Right lobe of liver (tissue), 6 donors: ENCODE data around the gene NF1. TPM values are rescaled to one million over a fixed set of nuclear protein-coding genes. Genes with fewer than 3 reads are reported as not detected.
"Not testable (repeated sequence)": the region's sequence is repeated elsewhere in the genome, so short reads cannot be mapped to it uniquely, and the experiment has no call there.

ENCODE experiments used
- ATAC-seq, 4 donors: fragments of 200-7000 bp; cut with Tn5 transposase; one replicate each; pipeline ENCODE4 v1.9.1; 2020; ENCODE audit warnings: mild to moderate bottlenecking in 4 of 4, moderate library complexity in 4 of 4
- DNase-seq, 3 donors: peaks; one replicate each; pipeline ENCODE4 v3.0.0-alpha.2; 2020
- H3K27ac ChIP-seq, 3 donors: fragments of 200-600 bp; one replicate each; pipeline ENCODE4 v1.8.0; 2022
- H3K27me3 ChIP-seq, 2 donors: fragments of 200-600 bp; one replicate each; pipeline ENCODE4 v1.8.0; 2022
- H3K36me3 ChIP-seq, 4 donors: fragments of 200-600 bp; sonication (generic) in 1 of 4; one replicate each; pipeline versions ENCODE4 v1.5.1 to v1.8.0; 2017 to 2022; ENCODE audit warnings: control low read depth in 1 of 4
- H3K4me1 ChIP-seq, 4 donors: fragments of 200-600 bp; sonication (generic) in 1 of 4; one replicate each; pipeline versions ENCODE4 v1.5.1 to v1.8.0; 2017 to 2022; ENCODE audit warnings: control low read depth in 1 of 4
- H3K4me3 ChIP-seq, 3 donors: fragments of 200-600 bp; one replicate each; pipeline ENCODE4 v1.8.0; 2022
- H3K9me3 ChIP-seq, 4 donors: fragments of 200-600 bp; sonication (generic) in 1 of 4; one replicate each; pipeline versions ENCODE4 v1.5.1 to v1.8.0; 2017 to 2022; ENCODE audit warnings: control low read depth in 1 of 4
- POLR2A ChIP-seq: fragments of 450-650 bp; IDR thresholded peaks from one replicate; pipeline ENCODE4 v1.6.1; 2017; ENCODE audit warnings: antibody characterized with exemption, mild to moderate bottlenecking
- WGBS: methylation state at CpG from one replicate; pipeline ENCODE4 v1.1.6; 2018; ENCODE audit warnings: low coverage, low lambda C conversion rate; ENCODE audit not compliant: insufficient coverage; ENCODE audit errors: missing lambda C conversion rate; 5-methylcytosine and 5-hydroxymethylcytosine counted together
- intact Hi-C, 2 donors: fragments of 100-400 bp; cut with DNase I; formaldehyde crosslinking; loops; one replicate each; pipeline versions ENCODE4 v1.11.2 to v1.14.1; 2022
- total RNA-seq, 6 experiments: library from RNA; depleted of rRNA in 2 of 6; stranded (reverse); fragments of >200 nt in 2 of 6; fragmentation: NEBNext Ultra II Directional in 3 of 6; extraction: Animal tissue kit (Norgen Biotek cat#: 25700) in 3 of 6; gene quantifications; one replicate each; pipeline versions ENCODE4 v1.1.0 to v1.2.4, GENCODE V29; 2016 to 2023
- TF ChIP-seq, protein P1 (sequence below), 4 donors: fragments of 200-600 bp in 3 of 4; fragments of 450-650 bp in 1 of 4; IDR thresholded peaks; one replicate each; pipeline versions ENCODE4 v1.5.1 to v1.8.0; 2016 to 2022; ENCODE audit warnings: antibody characterized with exemption in 4 of 4, mild to moderate bottlenecking in 2 of 4
- donor health status: DM: no; HTN: yes; CAD: no.
- donor health status: DM: no; HTN: no; CAD: no.
- donor health status: DM: no; HTN: no; CAD: no.
- donor health status: DM: no; HTN: yes; CAD: no.
- donor health status: DM: no; HTN: yes; CAD: no.

NF1 gene
- total RNA-seq, 6 experiments from 2014 or later: 26.6 to 35.3 (median 30.0) TPM

DNA sequence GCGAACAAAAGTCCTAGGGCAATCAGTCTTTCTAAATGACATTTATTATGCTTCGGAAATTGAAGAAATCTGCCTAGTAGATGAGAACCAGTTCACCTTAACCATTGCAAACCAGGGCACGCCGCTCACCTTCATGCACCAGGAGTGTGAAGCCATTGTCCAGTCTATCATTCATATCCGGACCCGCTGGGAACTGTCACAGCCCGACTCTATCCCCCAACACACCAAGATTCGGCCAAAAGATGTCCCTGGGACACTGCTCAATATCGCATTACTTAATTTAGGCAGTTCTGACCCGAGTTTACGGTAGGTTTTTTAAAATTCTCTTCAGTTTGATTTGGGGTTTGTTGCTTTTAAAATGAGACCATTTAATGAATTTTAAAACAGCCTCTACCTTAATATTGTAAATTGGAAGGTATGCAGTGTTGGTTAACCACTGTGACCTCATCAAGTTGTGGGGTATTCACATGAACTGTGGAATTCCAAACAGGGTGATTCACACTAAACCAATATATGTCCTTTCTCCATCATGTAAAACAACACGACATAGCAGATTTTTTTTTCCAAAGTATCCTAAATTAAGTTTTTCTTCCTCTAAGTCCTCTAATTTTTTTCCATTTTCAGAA lies 232.9 kb downstream of the NF1 start:
- no peak for DNase-seq
- no peaks in the 10 kb centered on the region for H3K27me3 ChIP-seq
- 91% methylated on average over 9 of the region's 12 CpGs for WGBS

DNA sequence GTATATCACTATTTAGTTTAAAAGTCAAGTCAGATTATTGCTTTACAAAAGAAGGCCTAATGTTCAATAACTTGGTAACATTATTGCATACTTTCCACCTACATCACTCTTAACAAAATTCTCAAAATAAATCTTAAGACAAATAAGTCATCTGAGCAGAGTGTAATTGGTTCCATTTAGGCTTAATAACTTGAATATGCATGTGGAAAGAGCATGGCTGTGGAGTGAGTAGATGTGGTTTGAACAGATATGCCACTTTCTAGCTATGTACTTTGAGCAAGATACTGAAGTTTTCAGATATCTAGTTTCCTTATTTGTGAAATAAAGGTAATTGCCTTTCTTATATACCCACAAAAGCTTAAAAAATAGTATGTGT lies 233.4 kb downstream of the NF1 start:
- no peak for ATAC-seq
- H3K9me3 ChIP-seq: no peaks in the 10 kb centered on the region
- intact Hi-C loops: no loop called here

More for the DNA sequence above, 232.9 kb downstream of the NF1 start:
- intact Hi-C loops: no loop called here
- Histone ChIP-seq H3K27ac (no peak overlapping the region), H3K4me1 (no peaks in the 10 kb centered on the region), H3K9me3 (no peaks in the 10 kb centered on the region), H3K36me3 (peaks cover 0 to 4% (median 0%) of the 10 kb centered on the region in 4 donors), H3K4me3 (no peak overlapping the region)
- no peak for TF ChIP-seq POLR2A
- TF ChIP-seq, protein P1, sequence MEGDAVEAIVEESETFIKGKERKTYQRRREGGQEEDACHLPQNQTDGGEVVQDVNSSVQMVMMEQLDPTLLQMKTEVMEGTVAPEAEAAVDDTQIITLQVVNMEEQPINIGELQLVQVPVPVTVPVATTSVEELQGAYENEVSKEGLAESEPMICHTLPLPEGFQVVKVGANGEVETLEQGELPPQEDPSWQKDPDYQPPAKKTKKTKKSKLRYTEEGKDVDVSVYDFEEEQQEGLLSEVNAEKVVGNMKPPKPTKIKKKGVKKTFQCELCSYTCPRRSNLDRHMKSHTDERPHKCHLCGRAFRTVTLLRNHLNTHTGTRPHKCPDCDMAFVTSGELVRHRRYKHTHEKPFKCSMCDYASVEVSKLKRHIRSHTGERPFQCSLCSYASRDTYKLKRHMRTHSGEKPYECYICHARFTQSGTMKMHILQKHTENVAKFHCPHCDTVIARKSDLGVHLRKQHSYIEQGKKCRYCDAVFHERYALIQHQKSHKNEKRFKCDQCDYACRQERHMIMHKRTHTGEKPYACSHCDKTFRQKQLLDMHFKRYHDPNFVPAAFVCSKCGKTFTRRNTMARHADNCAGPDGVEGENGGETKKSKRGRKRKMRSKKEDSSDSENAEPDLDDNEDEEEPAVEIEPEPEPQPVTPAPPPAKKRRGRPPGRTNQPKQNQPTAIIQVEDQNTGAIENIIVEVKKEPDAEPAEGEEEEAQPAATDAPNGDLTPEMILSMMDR (IDR thresholded peaks at IDR 0.05): no peak
- no peak for ATAC-seq

DNA sequence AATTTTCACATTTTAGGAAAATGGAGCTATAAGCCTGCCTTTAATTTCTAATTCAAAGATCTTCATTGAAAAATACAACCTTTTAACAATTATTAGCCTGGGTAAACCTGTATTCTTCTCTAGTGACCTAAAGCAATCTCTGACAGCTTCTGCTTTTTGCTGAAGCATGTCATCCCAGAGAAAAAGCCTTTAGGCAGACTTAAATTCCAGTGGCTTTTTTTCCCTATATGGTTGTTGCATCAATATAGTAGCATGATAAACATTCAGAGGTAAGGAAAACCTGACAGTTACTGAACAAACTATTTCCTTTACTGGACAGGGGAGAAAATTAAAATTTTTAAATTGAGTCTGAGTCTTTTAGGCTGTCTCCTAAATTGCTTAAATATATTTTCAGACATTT lies 234.4 kb downstream of the NF1 start:
- H3K27me3 ChIP-seq: no peaks in the 10 kb centered on the region
- H3K9me3 ChIP-seq: no peaks in the 10 kb centered on the region
- ATAC-seq: no peak
- no peak for TF ChIP-seq POLR2A
- TF ChIP-seq, protein P1 (IDR thresholded peaks at IDR 0.05): no peak
- intact Hi-C loops: no loop called here
- no peaks in the 10 kb centered on the region for H3K4me1 ChIP-seq
- H3K27ac ChIP-seq: no peak overlapping the region
- H3K4me3 ChIP-seq: no peak overlapping the region
- H3K36me3 ChIP-seq: peaks cover 0 to 4% (median 0%) of the 10 kb centered on the region in 4 donors
- DNase-seq: no peak

More for the DNA sequence above, 233.4 kb downstream of the NF1 start:
- no peak overlapping the region for H3K4me3 ChIP-seq
- no peak overlapping the region for H3K27ac ChIP-seq
- DNase-seq: no peak
- TF ChIP-seq, protein P1 (IDR thresholded peaks at IDR 0.05): no peak
- TF ChIP-seq POLR2A: no peak
- no peaks in the 10 kb centered on the region for H3K27me3 ChIP-seq
- peaks cover 0 to 4% (median 0%) of the 10 kb centered on the region in 4 donors for H3K36me3 ChIP-seq
- H3K4me1 ChIP-seq: no peaks in the 10 kb centered on the region

DNA sequence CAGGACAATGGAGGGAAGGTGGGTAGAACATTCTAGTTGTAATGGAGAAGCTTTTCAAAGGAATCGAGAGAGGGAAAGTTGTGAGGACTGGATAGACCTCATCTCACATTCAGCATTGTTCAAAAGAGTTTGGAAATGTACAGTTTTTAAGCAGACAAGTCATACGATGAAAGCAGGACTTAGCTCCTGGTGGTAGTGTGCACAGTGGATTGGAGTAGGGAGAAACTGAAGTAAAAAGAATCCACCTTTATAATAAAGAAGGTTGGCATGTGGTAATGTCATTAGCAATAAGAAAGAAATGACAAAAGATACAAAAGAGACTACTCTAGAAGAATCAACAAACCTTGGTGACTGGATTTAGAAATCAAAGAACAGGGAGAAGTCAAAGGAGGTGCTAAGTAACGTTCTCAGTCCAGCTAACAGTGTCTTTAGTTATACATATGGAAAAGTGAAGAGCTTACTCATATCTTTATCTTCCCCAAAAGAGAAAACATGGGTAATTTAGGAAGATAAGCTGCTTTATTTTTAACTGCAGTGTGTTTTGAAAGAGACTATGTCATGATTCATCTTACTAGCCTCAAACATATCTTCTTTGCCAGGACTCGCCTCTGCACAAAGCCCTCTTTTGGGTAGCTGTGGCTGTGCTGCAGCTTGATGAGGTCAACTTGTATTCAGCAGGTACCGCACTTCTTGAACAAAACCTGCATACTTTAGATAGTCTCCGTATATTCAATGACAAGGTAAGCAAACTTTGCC lies 245.3 kb downstream of the NF1 start:
- no peak for ATAC-seq
- WGBS: 84% methylated on average over 6 of the region's 6 CpGs
- peaks cover 0 to 23% (median 3%) of the 10 kb centered on the region in 4 donors for H3K36me3 ChIP-seq

DNA sequence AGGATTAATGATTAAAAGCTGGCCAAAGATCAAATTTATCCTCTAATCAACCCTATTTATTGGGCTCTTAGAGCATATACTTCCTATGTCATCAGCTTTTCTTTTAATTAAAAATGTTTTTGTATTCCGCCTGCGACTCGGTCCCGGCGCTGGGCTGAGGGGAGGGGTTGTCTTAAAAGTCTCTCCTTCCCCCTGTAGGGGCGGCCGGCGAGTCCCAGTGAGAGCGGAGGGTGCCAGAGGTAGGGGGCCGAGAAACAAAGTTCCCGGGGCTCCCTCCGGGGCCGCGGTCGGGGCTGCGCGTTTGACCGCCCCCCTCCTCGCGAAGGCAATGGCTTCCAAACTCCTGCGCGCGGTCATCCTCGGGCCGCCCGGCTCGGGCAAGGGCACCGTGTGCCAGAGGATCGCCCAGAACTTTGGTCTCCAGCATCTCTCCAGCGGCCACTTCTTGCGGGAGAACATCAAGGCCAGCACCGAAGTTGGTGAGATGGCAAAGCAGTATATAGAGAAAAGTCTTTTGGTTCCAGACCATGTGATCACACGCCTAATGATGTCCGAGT lies 250.5 kb downstream of the NF1 start:
- H3K27me3 ChIP-seq, H3K4me1 ChIP-seq, intact Hi-C loops, H3K27ac ChIP-seq, DNase-seq, H3K9me3 ChIP-seq, H3K4me3 ChIP-seq: not testable (repeated sequence)
- peaks cover 0 to 15% (median 1%) of the 10 kb centered on the region in 4 donors for H3K36me3 ChIP-seq
- peak in 2 of 4 donors; percentile 17 to 46 for ATAC-seq
- WGBS: 100% methylated on average over 6 of the region's 34 CpGs

More for the DNA sequence above, 245.3 kb downstream of the NF1 start:
- Histone ChIP-seq H3K27ac (no peak overlapping the region), H3K9me3 (no peaks in the 10 kb centered on the region), H3K4me1 (no peaks in the 10 kb centered on the region), H3K27me3 (no peaks in the 10 kb centered on the region), H3K4me3 (no peak overlapping the region)
- DNase-seq: no peak
- TF ChIP-seq, protein P1 (IDR thresholded peaks at IDR 0.05): no peak
- TF ChIP-seq POLR2A: no peak
- intact Hi-C loops: no loop called here
